Caco-2 (cell line): ENCODE measurements around the gene ABCC3. TPM values are rescaled to one million over a fixed set of nuclear protein-coding genes. Genes with fewer than 3 reads are reported as not detected.
A peak's percentile ranks its signal among the peaks of the same experiment; 100 is the strongest.

ENCODE experiments used
- BruUV-seq: library from RNA; stranded (reverse); fragments of 400-500 nt; replicated peaks from 2 replicates; lab custom pipeline; 2021; lab: Mats Ljungman, UMichigan
- CTCF ChIA-PET: fragments of 300-600 bp; sonication (Branson Sonifier 250); formaldehyde crosslinking; loops from one replicate; lab custom pipeline; 2022; ENCODE audit warnings: antibody characterized with exemption; lab: Charles Lee
- POLR2A ChIA-PET: fragments of 300-600 bp; sonication (Branson Sonifier 250); formaldehyde crosslinking; loops from one replicate; lab custom pipeline; 2022; ENCODE audit warnings: antibody characterized with exemption; lab: Charles Lee
- DNase-seq, 2 experiments: peaks; one replicate each; pipeline versions ENCODE4 v3.0.0 to v3.0.0-alpha.2; 2020 to 2022
- H3K27me3 ChIP-seq: replicated peaks from 2 replicates; pipeline ENCODE4 v1.6.0; 2011; ENCODE audit warnings: low read length; ENCODE audit not compliant: control insufficient read depth, insufficient read depth
- H3K36me3 ChIP-seq: 2 replicates; pipeline ENCODE4 v1.5.1; 2011; ENCODE audit warnings: low read length; ENCODE audit not compliant: control insufficient read depth, insufficient read depth
- H3K4me1 ChIP-seq: fragments of 250-450 bp; sonication (Bioruptor Pico); 2 replicates; pipeline ENCODE4 v1.5.1; 2020; ENCODE audit warnings: mild to moderate bottlenecking
- H3K4me3 ChIP-seq: 2 replicates; pipeline ENCODE4 v1.5.1; 2011; ENCODE audit warnings: low read depth, mild to moderate bottlenecking, control low read depth, low read length
- H3K9me3 ChIP-seq: fragments of 250-450 bp; sonication (Bioruptor Pico); 2 replicates; pipeline ENCODE4 v1.5.1; 2020; ENCODE audit warnings: mild to moderate bottlenecking, moderate library complexity
- H3K27ac Mint-ChIP-seq: one replicate; pipeline ENCODE4 v1.8.0; 2022; ENCODE audit warnings: mixed read lengths; ENCODE audit not compliant: unreplicated experiment
- H3K27me3 Mint-ChIP-seq: one replicate; pipeline ENCODE4 v1.8.0; 2022; ENCODE audit warnings: mixed read lengths; ENCODE audit not compliant: insufficient read depth, unreplicated experiment
- H3K36me3 Mint-ChIP-seq: one replicate; pipeline ENCODE4 v1.8.0; 2022; ENCODE audit warnings: mild to moderate bottlenecking, mixed read lengths; ENCODE audit not compliant: insufficient read depth, unreplicated experiment
- H3K4me1 Mint-ChIP-seq: one replicate; pipeline ENCODE4 v1.8.0; 2022; ENCODE audit warnings: low read depth, mixed read lengths; ENCODE audit not compliant: unreplicated experiment
- H3K4me3 Mint-ChIP-seq: one replicate; pipeline ENCODE4 v1.8.0; 2022; ENCODE audit warnings: mild to moderate bottlenecking, moderate library complexity, mixed read lengths; ENCODE audit not compliant: unreplicated experiment
- H3K9me3 Mint-ChIP-seq: one replicate; pipeline ENCODE4 v1.8.0; 2022; ENCODE audit warnings: mixed read lengths; ENCODE audit not compliant: unreplicated experiment
- intact Hi-C: fragments of 100-400 bp; cut with micrococcal nuclease; formaldehyde crosslinking; loops from one replicate; pipeline ENCODE4 v1.10.0; 2022; ENCODE audit not compliant: unreplicated experiment
- total RNA-seq: library from RNA; stranded (reverse); gene quantifications from 2 replicates; pipeline ENCODE4 v1.2.3, GENCODE V29; 2022
- TF ChIP-seq, protein P1 (sequence below), 2 experiments: fragments of 200-600 bp in 1 of 2; IDR thresholded peaks; 1 replicate in 1 of 2; 2 replicates in 1 of 2; pipeline versions ENCODE4 v1.5.1 to v1.8.0; 2011 to 2022; ENCODE audit warnings: antibody characterized with exemption in 1 of 2, control low read depth in 1 of 2, inconsistent platforms in 1 of 2, low read depth in 1 of 2, low read length in 1 of 2, mild to moderate bottlenecking in 1 of 2, moderate library complexity in 1 of 2; ENCODE audit not compliant: insufficient read depth in 1 of 2, severe bottlenecking in 1 of 2, unreplicated experiment in 1 of 2

The ABCC3 gene
- total RNA-seq, 1 experiment from 2014 or later: 45.6 TPM

- Mint-ChIP-seq H3K27me3 (no peaks in the 10 kb centered on the region), H3K4me3 (peak overlapping the region; percentile 14), H3K36me3 (peaks cover 15% of the 10 kb centered on the region), H3K27ac (peak overlapping the region; percentile 66), H3K9me3 (no peaks in the 10 kb centered on the region), H3K4me1 (peaks cover 58% of the 10 kb centered on the region)
- no peaks in the 10 kb centered on the region for H3K9me3 ChIP-seq
- no peaks in the 10 kb centered on the region; the same call in 1 of the 2 replicates for H3K36me3 ChIP-seq
- no peak overlapping the region for H3K4me3 ChIP-seq
- H3K4me1 ChIP-seq: peaks cover 73% of the 10 kb centered on the region
- peak; percentile 88 to 89 for DNase-seq
- no TSS peak for BruUV-seq
- H3K27me3 ChIP-seq: no peaks in the 10 kb centered on the region
- TF ChIP-seq, protein P1, sequence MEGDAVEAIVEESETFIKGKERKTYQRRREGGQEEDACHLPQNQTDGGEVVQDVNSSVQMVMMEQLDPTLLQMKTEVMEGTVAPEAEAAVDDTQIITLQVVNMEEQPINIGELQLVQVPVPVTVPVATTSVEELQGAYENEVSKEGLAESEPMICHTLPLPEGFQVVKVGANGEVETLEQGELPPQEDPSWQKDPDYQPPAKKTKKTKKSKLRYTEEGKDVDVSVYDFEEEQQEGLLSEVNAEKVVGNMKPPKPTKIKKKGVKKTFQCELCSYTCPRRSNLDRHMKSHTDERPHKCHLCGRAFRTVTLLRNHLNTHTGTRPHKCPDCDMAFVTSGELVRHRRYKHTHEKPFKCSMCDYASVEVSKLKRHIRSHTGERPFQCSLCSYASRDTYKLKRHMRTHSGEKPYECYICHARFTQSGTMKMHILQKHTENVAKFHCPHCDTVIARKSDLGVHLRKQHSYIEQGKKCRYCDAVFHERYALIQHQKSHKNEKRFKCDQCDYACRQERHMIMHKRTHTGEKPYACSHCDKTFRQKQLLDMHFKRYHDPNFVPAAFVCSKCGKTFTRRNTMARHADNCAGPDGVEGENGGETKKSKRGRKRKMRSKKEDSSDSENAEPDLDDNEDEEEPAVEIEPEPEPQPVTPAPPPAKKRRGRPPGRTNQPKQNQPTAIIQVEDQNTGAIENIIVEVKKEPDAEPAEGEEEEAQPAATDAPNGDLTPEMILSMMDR (IDR thresholded peaks at IDR 0.05; ENCODE audit: insufficient read depth in 1 of 2, low read depth in 1 of 2, low read length in 1 of 2, severe bottlenecking in 1 of 2, unreplicated experiment in 1 of 2): peak; percentile 94
- ChIA-PET POLR2A (no interaction called here), CTCF (interaction anchor here (0.5 to 1.7 kb wide), 14 partner anchors 9 to 287 kb away, joined by 3 to 13 read pairs (median 3); no protein-coding TSS in a partner anchor)
- intact Hi-C loops: loop anchor here (1.0 to 2.0 kb wide), 5 partner anchors 10 to 134 kb away; partner anchors contain the start of genes ABCC3 and SPATA20
Observed at GRCh38 chr17:50681263-50682200, 46.9 kb downstream of the ABCC3 start.

DNA sequence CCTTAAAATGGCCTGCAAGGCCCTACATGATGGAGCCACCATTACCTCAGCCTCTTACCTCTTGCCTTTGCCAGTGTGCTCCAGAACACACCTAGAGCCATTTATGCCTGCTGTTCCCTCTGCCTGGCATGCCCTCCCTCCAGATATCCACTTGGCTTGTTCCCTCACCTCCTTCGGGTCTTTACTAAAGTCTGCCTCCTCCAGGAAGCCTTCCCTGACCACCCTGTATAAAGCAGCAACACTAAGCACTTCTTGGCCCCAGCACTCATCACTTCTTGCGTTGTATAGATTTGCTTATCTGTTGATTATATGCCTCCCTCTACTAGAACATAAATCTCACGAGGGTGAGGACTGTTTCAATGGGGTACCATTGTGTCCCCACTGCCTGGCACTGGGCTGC lies 47.8 kb downstream of the ABCC3 start:
- no peaks in the 10 kb centered on the region for H3K27me3 Mint-ChIP-seq
- Histone ChIP-seq H3K27me3 (no peaks in the 10 kb centered on the region), H3K9me3 (no peaks in the 10 kb centered on the region), H3K36me3 (no peaks in the 10 kb centered on the region; the same call in 1 of the 2 replicates), H3K4me3 (no peak overlapping the region), H3K4me1 (peaks cover 80% of the 10 kb centered on the region)
- no TSS peak for BruUV-seq
- no peak for DNase-seq
- no peak overlapping the region for H3K4me3 Mint-ChIP-seq
- TF ChIP-seq, protein P1 (IDR thresholded peaks at IDR 0.05; ENCODE audit: insufficient read depth in 1 of 2, low read depth in 1 of 2, low read length in 1 of 2, severe bottlenecking in 1 of 2, unreplicated experiment in 1 of 2): no peak
- ChIA-PET POLR2A (interaction anchor here (0.7 kb wide), 1 partner anchor 32 kb away, joined by 6 read pairs; no protein-coding TSS in a partner anchor), CTCF (interaction anchor here (0.7 to 3.6 kb wide), 4 partner anchors 12 to 52 kb away, joined by 3 to 60 read pairs (median 10); no protein-coding TSS in a partner anchor)
- H3K4me1 Mint-ChIP-seq: peaks cover 67% of the 10 kb centered on the region
- H3K36me3 Mint-ChIP-seq: peaks cover 25% of the 10 kb centered on the region
- H3K9me3 Mint-ChIP-seq: no peaks in the 10 kb centered on the region
- peak overlapping the region; percentile 66 for H3K27ac Mint-ChIP-seq
- intact Hi-C loops: no loop called here

GRCh38 chr17:50682938-50683337 lies 48.3 kb downstream of the ABCC3 start:
- TF ChIP-seq, protein P1 (IDR thresholded peaks at IDR 0.05; ENCODE audit: insufficient read depth in 1 of 2, low read depth in 1 of 2, low read length in 1 of 2, severe bottlenecking in 1 of 2, unreplicated experiment in 1 of 2): no peak
- Histone ChIP-seq H3K4me1 (peaks cover 85% of the 10 kb centered on the region), H3K9me3 (no peaks in the 10 kb centered on the region), H3K27me3 (no peaks in the 10 kb centered on the region), H3K4me3 (no peak overlapping the region), H3K36me3 (no peaks in the 10 kb centered on the region; the same call in 1 of the 2 replicates)
- ChIA-PET POLR2A (interaction anchor here (0.7 kb wide), 1 partner anchor 33 kb away, joined by 6 read pairs; no protein-coding TSS in a partner anchor), CTCF (interaction anchor here (0.7 to 3.6 kb wide), 4 partner anchors 11 to 123 kb away, joined by 3 to 60 read pairs (median 12); partner anchors contain the start of gene CACNA1G)
- peak in 1 of 2 experiments; percentile 49 for DNase-seq
- H3K27me3 Mint-ChIP-seq: no peaks in the 10 kb centered on the region
- BruUV-seq: no TSS peak
- H3K4me3 Mint-ChIP-seq: peak overlapping the region; percentile 13
- intact Hi-C loops: no loop called here
- H3K27ac Mint-ChIP-seq: peak overlapping the region; percentile 66
- H3K4me1 Mint-ChIP-seq: peaks cover 72% of the 10 kb centered on the region
- no peaks in the 10 kb centered on the region for H3K9me3 Mint-ChIP-seq
- peaks cover 29% of the 10 kb centered on the region for H3K36me3 Mint-ChIP-seq
